GM23338 (cell line): ENCODE measurements around the gene ASPRV1. TPM values are rescaled to one million over a fixed set of nuclear protein-coding genes. Genes with fewer than 3 reads are reported as not detected.

ENCODE experiments used
- ATAC-seq: fragments of 200-7000 bp; cut with Tn5 transposase; 3 replicates; pipeline ENCODE4 v1.9.1; 2020
- DNase-seq: peaks from one replicate; pipeline ENCODE4 v3.0.0-alpha.2; 2015; ENCODE audit warnings: low spot score
- H2AFZ ChIP-seq: fragments of 200-600 bp; sonication (generic); 2 replicates; pipeline ENCODE4 v1.8.0; 2016; ENCODE audit warnings: antibody characterized with exemption, mild to moderate bottlenecking, moderate library complexity
- H3F3A ChIP-seq: fragments of 200-600 bp; sonication (generic); replicated peaks from 2 replicates; pipeline ENCODE4 v1.8.0; 2017; ENCODE audit warnings: antibody characterized with exemption, mixed run types, low read depth
- H3K27ac ChIP-seq: fragments of 200-600 bp; sonication (generic); 2 replicates; pipeline ENCODE4 v1.6.1; 2016; ENCODE audit warnings: low read depth
- H3K27me3 ChIP-seq: fragments of 200-600 bp; sonication (generic); 2 replicates; pipeline ENCODE4 v1.8.0; 2016; ENCODE audit warnings: mild to moderate bottlenecking, mixed run types, moderate library complexity; ENCODE audit not compliant: insufficient read depth
- H3K36me3 ChIP-seq: fragments of 200-600 bp; sonication (generic); 2 replicates; pipeline ENCODE4 v1.8.0; 2016; ENCODE audit warnings: mild to moderate bottlenecking; ENCODE audit not compliant: insufficient read depth
- H3K4me1 ChIP-seq: fragments of 200-600 bp; sonication (generic); 2 replicates; pipeline ENCODE4 v1.8.0; 2016; ENCODE audit warnings: mild to moderate bottlenecking, moderate library complexity; ENCODE audit not compliant: insufficient read depth
- H3K4me2 ChIP-seq: fragments of 200-600 bp; sonication (generic); 2 replicates; pipeline ENCODE4 v1.7.1; 2017; ENCODE audit warnings: mixed run types
- H3K4me3 ChIP-seq: fragments of 200-600 bp; sonication (generic); 2 replicates; pipeline ENCODE4 v1.6.1; 2016; ENCODE audit warnings: mixed run types
- H3K79me2 ChIP-seq: fragments of 200-600 bp; sonication (generic); replicated peaks from 2 replicates; pipeline ENCODE4 v1.8.0; 2017; ENCODE audit warnings: mild to moderate bottlenecking; ENCODE audit not compliant: insufficient read depth
- H3K9me2 ChIP-seq: fragments of 200-600 bp; sonication (generic); 2 replicates; pipeline ENCODE4 v1.8.0; 2017; ENCODE audit not compliant: insufficient read depth
- H4K20me1 ChIP-seq: fragments of 200-600 bp; sonication (generic); replicated peaks from 2 replicates; pipeline ENCODE4 v1.8.0; 2017; ENCODE audit warnings: mild to moderate bottlenecking; ENCODE audit not compliant: insufficient read depth
- H3K27ac Mint-ChIP-seq: 2 replicates; pipeline ENCODE4 v1.8.0; 2020; ENCODE audit warnings: inconsistent platforms, mild to moderate bottlenecking, moderate library complexity, mixed read lengths
- H3K27me3 Mint-ChIP-seq: 3 replicates; pipeline ENCODE4 v1.8.0; 2022; ENCODE audit warnings: low read depth, mild to moderate bottlenecking, moderate library complexity, mixed read lengths, inconsistent platforms; ENCODE audit not compliant: insufficient read depth, poor library complexity
- H3K36me3 Mint-ChIP-seq: 3 replicates; pipeline ENCODE4 v1.8.0; 2021; ENCODE audit warnings: low read depth, mild to moderate bottlenecking, inconsistent platforms, moderate library complexity, mixed read lengths
- H3K4me1 Mint-ChIP-seq: 3 replicates; pipeline ENCODE4 v1.8.0; 2020; ENCODE audit warnings: mild to moderate bottlenecking, inconsistent platforms, mixed read lengths
- H3K4me3 Mint-ChIP-seq: 3 replicates; pipeline ENCODE4 v1.8.0; 2021; ENCODE audit warnings: moderate library complexity, mild to moderate bottlenecking, inconsistent platforms, mixed read lengths
- H3K9me3 Mint-ChIP-seq: 3 replicates; pipeline ENCODE4 v1.8.0; 2020; ENCODE audit warnings: moderate library complexity, mild to moderate bottlenecking, inconsistent platforms, mixed read lengths
- CREB1 ChIP-seq: fragments of 250-450 bp; sonication (Bioruptor Pico); IDR thresholded peaks from 2 replicates; pipeline ENCODE4 v1.5.0; 2020; ENCODE audit warnings: low read depth, mild to moderate bottlenecking, moderate library complexity
- ZNF331 ChIP-seq: fragments of 250-450 bp; sonication (Bioruptor Pico); IDR thresholded peaks from 2 replicates; pipeline ENCODE4 v1.5.0; 2020; ENCODE audit warnings: low read depth, mild to moderate bottlenecking, moderate library complexity
- polyA plus RNA-seq: library from polyadenylated mRNA; unstranded; fragments of >200 nt; fragmentation: Nextera tagmentation; extraction: Ambion mirVana; gene quantifications from 2 replicates; pipeline ENCODE4 v1.2.1, GENCODE V29; 2016
- total RNA-seq: library from RNA; depleted of rRNA; stranded (reverse); fragments of >200 nt; shearing (Covaris generic); gene quantifications from 2 replicates; pipeline ENCODE4 v1.2.3, GENCODE V29; 2014
- TF ChIP-seq, protein P1 (sequence below): fragments of 250-450 bp; sonication (Bioruptor Pico); IDR thresholded peaks from 2 replicates; pipeline ENCODE4 v1.5.0; 2020; ENCODE audit warnings: mild to moderate bottlenecking, moderate library complexity
- TF ChIP-seq, protein P2 (sequence below), 2 experiments: fragments of 200-600 bp in 1 of 2; sonication (generic) in 1 of 2; conservative IDR thresholded peaks; 2 replicates each; pipeline versions ENCODE4 v1.5.1 to v1.6.1; 2016 to 2017; ENCODE audit warnings: antibody characterized with exemption in 2 of 2, low read depth in 2 of 2, mild to moderate bottlenecking in 2 of 2, moderate library complexity in 1 of 2
- TF ChIP-seq, protein P3 (sequence below): IDR thresholded peaks from one replicate; pipeline ENCODE4 v1.6.1; 2018; ENCODE audit warnings: antibody characterized with exemption; ENCODE audit not compliant: unreplicated experiment

ASPRV1 gene
- total and polyA plus RNA-seq, 2 experiments from 2014 or later = 0.60 to 1.4 TPM

DNA sequence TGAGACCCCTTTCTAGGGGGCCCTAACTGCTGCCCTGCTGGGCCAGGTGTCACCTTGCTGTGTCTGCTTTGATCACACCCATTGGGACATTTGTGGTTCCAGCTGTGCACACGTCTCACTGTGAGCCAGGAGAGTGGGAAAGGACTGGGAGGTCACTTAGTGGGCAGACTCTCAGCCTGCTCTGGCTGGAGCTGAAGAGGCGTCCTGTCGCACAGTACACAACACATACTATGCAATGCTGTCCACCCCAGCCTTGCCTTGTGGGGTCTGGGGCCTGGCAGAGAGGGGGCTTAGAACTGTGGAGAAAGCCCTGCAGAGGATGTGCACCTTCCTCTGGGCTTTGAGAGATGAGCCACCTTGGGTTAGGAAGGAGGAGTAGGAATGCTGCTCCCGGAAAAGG is 25.3 kb upstream of the ASPRV1 start:
- no peak for DNase-seq
- H3K27ac ChIP-seq = no peak overlapping the region
- no peaks in the 10 kb centered on the region for H4K20me1 ChIP-seq
- no peak overlapping the region for H3K4me3 ChIP-seq
- no peak for ATAC-seq
- no peaks in the 10 kb centered on the region for H3F3A ChIP-seq
- Mint-ChIP-seq H3K9me3 (no peaks in the 10 kb centered on the region), H3K27ac (no peak overlapping the region), H3K27me3 (peaks cover 2% of the 10 kb centered on the region), H3K4me3 (no peak overlapping the region), H3K4me1 (no peaks in the 10 kb centered on the region; the same call in 2 of the 3 replicates), H3K36me3 (no peaks in the 10 kb centered on the region)
- H3K36me3 ChIP-seq = no peaks in the 10 kb centered on the region
- H3K27me3 ChIP-seq = no peaks in the 10 kb centered on the region
- H3K4me1 ChIP-seq = no peaks in the 10 kb centered on the region
- TF ChIP-seq, protein P1, sequence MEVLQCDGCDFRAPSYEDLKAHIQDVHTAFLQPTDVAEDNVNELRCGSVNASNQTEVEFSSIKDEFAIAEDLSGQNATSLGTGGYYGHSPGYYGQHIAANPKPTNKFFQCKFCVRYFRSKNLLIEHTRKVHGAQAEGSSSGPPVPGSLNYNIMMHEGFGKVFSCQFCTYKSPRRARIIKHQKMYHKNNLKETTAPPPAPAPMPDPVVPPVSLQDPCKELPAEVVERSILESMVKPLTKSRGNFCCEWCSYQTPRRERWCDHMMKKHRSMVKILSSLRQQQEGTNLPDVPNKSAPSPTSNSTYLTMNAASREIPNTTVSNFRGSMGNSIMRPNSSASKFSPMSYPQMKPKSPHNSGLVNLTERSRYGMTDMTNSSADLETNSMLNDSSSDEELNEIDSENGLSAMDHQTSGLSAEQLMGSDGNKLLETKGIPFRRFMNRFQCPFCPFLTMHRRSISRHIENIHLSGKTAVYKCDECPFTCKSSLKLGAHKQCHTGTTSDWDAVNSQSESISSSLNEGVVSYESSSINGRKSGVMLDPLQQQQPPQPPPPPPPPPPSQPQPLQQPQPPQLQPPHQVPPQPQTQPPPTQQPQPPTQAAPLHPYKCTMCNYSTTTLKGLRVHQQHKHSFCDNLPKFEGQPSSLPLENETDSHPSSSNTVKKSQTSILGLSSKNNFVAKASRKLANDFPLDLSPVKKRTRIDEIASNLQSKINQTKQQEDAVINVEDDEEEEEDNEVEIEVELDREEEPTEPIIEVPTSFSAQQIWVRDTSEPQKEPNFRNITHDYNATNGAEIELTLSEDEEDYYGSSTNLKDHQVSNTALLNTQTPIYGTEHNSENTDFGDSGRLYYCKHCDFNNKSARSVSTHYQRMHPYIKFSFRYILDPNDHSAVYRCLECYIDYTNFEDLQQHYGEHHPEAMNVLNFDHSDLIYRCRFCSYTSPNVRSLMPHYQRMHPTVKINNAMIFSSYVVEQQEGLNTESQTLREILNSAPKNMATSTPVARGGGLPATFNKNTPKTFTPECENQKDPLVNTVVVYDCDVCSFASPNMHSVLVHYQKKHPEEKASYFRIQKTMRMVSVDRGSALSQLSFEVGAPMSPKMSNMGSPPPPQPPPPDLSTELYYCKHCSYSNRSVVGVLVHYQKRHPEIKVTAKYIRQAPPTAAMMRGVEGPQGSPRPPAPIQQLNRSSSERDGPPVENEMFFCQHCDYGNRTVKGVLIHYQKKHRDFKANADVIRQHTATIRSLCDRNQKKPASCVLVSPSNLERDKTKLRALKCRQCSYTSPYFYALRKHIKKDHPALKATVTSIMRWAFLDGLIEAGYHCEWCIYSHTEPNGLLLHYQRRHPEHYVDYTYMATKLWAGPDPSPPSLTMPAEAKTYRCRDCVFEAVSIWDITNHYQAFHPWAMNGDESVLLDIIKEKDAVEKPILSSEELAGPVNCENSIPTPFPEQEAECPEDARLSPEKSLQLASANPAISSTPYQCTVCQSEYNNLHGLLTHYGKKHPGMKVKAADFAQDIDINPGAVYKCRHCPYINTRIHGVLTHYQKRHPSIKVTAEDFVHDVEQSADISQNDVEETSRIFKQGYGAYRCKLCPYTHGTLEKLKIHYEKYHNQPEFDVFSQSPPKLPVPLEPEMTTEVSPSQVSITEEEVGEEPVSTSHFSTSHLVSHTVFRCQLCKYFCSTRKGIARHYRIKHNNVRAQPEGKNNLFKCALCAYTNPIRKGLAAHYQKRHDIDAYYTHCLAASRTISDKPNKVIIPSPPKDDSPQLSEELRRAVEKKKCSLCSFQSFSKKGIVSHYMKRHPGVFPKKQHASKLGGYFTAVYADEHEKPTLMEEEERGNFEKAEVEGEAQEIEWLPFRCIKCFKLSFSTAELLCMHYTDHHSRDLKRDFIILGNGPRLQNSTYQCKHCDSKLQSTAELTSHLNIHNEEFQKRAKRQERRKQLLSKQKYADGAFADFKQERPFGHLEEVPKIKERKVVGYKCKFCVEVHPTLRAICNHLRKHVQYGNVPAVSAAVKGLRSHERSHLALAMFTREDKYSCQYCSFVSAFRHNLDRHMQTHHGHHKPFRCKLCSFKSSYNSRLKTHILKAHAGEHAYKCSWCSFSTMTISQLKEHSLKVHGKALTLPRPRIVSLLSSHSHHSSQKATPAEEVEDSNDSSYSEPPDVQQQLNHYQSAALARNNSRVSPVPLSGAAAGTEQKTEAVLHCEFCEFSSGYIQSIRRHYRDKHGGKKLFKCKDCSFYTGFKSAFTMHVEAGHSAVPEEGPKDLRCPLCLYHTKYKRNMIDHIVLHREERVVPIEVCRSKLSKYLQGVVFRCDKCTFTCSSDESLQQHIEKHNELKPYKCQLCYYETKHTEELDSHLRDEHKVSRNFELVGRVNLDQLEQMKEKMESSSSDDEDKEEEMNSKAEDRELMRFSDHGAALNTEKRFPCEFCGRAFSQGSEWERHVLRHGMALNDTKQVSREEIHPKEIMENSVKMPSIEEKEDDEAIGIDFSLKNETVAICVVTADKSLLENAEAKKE (CRISPR knock-in tag) = no peak
- TF ChIP-seq, protein P2, sequence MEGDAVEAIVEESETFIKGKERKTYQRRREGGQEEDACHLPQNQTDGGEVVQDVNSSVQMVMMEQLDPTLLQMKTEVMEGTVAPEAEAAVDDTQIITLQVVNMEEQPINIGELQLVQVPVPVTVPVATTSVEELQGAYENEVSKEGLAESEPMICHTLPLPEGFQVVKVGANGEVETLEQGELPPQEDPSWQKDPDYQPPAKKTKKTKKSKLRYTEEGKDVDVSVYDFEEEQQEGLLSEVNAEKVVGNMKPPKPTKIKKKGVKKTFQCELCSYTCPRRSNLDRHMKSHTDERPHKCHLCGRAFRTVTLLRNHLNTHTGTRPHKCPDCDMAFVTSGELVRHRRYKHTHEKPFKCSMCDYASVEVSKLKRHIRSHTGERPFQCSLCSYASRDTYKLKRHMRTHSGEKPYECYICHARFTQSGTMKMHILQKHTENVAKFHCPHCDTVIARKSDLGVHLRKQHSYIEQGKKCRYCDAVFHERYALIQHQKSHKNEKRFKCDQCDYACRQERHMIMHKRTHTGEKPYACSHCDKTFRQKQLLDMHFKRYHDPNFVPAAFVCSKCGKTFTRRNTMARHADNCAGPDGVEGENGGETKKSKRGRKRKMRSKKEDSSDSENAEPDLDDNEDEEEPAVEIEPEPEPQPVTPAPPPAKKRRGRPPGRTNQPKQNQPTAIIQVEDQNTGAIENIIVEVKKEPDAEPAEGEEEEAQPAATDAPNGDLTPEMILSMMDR (conservative IDR thresholded peaks at IDR 0.05; ENCODE audit: low read depth in 2 of 2) = no peak
- no peak for TF ChIP-seq ZNF331
- TF ChIP-seq, protein P3, sequence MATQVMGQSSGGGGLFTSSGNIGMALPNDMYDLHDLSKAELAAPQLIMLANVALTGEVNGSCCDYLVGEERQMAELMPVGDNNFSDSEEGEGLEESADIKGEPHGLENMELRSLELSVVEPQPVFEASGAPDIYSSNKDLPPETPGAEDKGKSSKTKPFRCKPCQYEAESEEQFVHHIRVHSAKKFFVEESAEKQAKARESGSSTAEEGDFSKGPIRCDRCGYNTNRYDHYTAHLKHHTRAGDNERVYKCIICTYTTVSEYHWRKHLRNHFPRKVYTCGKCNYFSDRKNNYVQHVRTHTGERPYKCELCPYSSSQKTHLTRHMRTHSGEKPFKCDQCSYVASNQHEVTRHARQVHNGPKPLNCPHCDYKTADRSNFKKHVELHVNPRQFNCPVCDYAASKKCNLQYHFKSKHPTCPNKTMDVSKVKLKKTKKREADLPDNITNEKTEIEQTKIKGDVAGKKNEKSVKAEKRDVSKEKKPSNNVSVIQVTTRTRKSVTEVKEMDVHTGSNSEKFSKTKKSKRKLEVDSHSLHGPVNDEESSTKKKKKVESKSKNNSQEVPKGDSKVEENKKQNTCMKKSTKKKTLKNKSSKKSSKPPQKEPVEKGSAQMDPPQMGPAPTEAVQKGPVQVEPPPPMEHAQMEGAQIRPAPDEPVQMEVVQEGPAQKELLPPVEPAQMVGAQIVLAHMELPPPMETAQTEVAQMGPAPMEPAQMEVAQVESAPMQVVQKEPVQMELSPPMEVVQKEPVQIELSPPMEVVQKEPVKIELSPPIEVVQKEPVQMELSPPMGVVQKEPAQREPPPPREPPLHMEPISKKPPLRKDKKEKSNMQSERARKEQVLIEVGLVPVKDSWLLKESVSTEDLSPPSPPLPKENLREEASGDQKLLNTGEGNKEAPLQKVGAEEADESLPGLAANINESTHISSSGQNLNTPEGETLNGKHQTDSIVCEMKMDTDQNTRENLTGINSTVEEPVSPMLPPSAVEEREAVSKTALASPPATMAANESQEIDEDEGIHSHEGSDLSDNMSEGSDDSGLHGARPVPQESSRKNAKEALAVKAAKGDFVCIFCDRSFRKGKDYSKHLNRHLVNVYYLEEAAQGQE = no peak
- no peak for TF ChIP-seq CREB1 (CRISPR knock-in tag)
- H3K79me2 ChIP-seq = no peaks in the 10 kb centered on the region
- no peak overlapping the region for H2AFZ ChIP-seq
- no peak overlapping the region for H3K4me2 ChIP-seq
- no peaks in the 10 kb centered on the region for H3K9me2 ChIP-seq
